Measurements from ENCODE around the gene GRPEL1.

The GRPEL1 gene

DNA sequence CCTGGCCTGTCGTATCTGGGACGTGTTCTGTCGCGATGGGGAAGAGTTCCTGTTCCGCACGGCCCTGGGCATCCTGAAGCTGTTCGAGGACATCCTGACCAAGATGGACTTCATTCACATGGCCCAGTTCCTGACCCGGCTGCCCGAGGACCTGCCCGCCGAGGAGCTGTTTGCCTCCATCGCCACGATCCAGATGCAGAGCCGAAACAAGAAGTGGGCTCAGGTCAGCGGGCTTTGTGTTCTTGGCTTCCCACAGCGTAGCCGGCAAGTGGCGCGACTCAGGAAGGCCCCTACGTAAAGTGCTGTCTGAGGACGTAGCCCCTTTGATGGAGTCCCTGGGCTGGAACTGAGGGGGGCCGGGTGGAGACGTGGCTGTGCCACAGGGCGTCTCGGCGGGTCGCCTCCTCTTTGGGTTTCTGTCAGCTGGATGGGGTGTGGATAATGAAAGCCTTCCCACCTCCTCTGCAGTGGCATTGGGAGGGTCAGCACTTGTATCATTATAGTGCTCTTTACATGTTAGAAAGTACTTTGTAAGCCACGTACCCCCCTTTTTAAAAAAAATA lies 42.7 kb downstream of the GRPEL1 start:
- in situ Hi-C loops (cut with MboI; ENCODE audit: low sequenced_read_pairs) = no loop called here

DNA sequence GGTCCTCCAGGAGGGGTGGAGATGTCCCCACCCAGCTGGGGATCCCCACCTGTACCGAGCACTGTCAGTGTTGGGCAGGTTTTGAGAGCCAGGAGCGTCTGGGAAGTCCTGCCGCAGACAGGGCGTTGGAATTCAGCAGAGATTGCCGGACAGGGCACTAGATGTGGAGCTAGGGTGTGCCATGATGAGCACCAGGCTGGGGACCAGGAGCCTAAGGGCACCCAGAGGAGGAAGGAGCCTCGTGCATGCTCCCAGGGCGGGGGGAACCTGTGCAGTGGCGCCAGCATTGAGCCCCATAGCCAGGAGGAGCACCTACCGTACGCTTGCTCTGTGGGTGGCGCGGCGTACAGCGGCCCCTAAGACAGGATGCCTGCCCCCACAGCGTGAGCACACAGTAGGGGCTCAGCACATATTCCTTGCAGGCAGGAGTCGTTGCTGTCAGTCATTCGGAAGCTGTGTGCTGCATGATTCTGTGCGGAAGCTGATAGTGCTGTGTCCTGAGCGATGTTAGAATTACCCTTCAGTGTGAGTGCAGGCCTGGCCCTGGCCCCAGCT lies 43.5 kb downstream of the GRPEL1 start:
- in situ Hi-C loops (cut with MboI; ENCODE audit: low sequenced_read_pairs) = no loop called here

DNA sequence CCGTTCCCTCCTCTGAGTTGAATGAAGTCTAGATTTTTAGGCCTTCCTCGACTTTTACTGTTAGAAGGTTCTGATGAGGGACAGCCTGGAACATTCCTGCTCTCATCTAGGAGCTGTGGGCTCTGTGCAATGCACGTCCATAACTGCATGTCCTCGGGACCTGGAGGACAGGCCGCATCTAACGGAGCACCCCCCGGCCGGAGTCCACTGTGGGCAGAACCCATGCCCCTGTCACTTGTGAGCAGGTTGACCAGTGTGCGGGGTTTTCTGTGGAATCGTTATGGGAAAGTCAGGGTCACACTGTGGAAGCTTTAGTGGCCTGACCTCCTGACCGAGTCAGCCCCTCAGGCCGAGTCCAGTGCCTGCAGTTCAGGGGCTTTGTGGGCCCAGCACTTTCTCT lies 44.0 kb downstream of the GRPEL1 start:
- in situ Hi-C loops (cut with MboI; ENCODE audit: low sequenced_read_pairs) = no loop called here

DNA sequence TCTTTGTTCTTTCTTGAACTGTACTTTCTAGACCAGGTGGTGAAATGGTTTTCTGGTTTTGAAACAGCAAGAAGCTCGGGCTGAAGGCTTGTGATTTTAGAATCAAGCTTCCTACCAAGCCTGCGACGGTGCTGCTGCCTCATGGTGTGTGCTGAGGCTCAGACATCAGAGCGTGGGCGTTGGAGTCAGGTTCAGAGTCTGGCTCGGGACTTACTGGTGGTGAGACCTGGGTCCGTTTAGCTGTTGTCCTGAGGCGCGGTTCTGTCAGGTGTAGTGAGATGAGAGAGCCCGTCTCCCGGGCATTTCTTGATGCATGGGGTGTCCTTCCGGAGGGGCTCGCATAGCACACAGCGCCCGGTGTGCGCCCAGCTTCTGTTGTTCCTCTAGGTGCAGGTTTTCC lies 44.4 kb downstream of the GRPEL1 start:
- in situ Hi-C loops (cut with MboI; ENCODE audit: low sequenced_read_pairs) = no loop called here

GRCh38 chr4:7021930-7022664 lies 45.8 kb downstream of the GRPEL1 start:
- in situ Hi-C loops (cut with MboI; ENCODE audit: low sequenced_read_pairs) = no loop called here

DNA sequence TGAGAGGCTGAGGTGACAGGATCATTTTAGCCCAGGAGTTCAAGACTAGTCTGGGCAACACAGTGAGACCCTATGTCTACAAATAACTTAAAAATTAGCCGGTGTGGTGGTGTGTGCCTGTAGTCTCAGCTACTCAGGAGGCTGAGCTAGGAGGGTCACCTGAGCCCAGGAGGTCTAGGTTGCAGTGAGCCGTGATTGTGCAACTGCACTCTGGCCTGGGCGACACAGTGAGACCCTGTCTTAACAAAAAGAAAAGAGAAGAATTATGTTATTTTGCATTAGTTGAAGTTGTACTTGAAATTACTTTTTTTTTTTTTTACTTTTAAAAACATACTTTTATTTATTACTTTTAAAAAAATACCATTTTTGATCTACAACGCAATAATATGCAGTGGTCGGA lies 46.5 kb downstream of the GRPEL1 start:
- in situ Hi-C loops (cut with MboI; ENCODE audit: low sequenced_read_pairs) = no loop called here

DNA sequence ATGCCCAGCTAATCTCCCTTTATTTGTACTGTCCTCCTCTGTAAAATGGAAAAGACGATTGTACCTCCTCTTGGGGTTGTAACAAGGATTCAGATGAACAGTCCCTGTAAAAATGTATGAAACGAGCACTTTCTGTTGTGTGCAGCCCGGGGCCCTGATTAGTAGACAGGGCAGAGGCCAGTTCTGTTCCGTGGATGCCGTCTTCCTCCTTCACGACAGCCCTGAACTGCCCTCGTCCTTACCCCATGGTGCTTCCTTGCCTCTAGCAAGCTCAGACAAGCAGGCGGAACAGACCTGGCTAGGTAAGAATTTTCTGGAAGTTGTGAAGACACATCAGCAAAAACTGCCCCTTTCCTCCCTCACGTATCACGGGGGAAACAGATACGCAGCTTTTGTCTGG lies 47.0 kb downstream of the GRPEL1 start:
- in situ Hi-C loops (cut with MboI; ENCODE audit: low sequenced_read_pairs) = no loop called here

DNA sequence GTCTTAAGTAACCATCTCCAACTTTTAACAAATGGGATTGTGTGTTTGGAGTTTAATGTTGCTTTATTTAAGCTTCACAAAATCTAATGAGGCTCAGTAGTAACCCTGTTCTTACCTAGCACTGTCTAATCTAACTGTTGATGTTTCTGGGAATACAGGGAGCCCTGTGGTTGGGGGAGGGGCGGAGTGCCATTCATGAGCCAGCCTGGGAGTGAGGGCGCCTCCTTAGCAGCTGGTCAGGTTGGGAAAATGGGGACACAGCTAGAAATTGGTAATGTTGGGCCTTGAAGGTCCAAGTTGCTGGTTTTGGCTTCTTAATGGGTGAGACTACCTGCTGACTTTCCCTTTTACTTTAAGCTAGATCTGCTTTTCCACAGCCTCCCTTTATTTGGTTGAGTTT lies 47.6 kb downstream of the GRPEL1 start:
- in situ Hi-C loops (cut with MboI; ENCODE audit: low sequenced_read_pairs) = no loop called here

- in situ Hi-C loops (cut with MboI; ENCODE audit: low sequenced_read_pairs) = no loop called here
These were observed 48.5 kb downstream of the GRPEL1 start for GRCh38 chr4:7019367-7019766.

DNA sequence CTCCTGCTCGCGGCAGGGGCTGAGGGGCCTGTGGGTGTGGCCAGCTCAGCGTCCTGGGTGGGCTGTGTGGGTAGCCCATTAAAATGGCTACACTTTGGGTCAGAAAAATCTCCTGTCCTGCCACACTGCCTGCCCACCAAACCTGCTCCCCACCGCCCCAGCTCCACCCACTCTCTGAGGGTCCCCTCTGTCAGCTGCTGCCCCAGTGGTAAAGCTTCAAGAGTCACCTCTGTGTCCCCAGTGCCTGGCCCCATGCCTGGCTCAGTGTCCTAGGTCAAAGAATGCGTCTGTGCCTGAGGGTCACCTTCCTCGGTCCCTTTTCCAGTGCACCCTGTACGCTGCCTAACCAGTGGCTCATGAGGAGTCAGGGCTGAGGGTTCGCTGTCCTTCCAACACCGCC lies 49.6 kb downstream of the GRPEL1 start:
- in situ Hi-C loops (cut with MboI; ENCODE audit: low sequenced_read_pairs) = no loop called here

DNA sequence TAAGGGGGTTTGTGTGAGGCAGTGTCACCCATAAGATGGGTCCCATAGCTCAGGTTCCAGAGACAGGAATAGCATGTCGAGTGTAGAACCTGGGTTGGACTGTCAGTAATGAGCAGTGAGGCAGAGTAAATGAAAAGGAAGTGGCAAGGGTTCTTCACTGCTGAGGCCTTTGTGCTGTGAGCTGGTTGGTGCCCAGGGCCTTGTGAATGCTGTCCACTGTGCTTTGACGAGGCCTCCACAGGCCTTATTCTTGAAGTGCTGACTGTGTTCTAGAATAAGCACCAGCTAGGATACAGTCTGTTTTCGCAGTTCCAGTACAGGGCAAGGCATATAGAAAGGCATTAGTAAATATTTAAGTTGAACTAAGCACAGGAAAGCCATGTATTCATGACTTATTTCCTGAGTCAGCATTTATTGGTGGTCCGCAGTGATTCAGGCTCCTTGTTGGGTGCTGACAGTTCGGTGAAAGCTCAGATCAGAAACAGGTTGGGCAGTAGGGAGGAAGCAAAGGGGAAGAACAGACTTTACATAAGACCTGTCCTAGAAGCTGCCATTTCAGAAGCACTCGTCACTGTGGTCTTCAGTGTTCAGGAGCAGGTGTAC lies 50.3 kb downstream of the GRPEL1 start:
- in situ Hi-C loops (cut with MboI; ENCODE audit: low sequenced_read_pairs) = no loop called here

DNA sequence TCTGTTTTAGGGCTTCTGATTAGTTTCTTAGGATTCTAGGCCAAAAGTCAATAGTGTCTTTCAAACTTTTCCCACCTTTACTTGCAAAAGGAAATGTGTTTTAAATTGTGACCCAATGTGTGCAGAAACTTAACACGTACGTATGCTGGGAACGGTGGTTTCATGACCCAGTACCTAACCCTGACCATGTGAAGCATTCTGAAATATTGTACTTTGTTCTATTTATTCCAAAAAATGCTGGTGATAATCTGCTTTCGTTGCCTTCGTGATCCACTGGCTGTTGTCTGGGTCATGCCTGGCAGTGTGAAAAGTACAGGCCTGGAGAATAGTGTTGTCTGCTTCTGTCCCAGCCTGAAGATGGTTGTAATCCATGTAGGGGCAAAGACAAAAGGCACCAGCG lies 51.4 kb downstream of the GRPEL1 start:
- in situ Hi-C loops (cut with MboI; ENCODE audit: low sequenced_read_pairs) = no loop called here

DNA sequence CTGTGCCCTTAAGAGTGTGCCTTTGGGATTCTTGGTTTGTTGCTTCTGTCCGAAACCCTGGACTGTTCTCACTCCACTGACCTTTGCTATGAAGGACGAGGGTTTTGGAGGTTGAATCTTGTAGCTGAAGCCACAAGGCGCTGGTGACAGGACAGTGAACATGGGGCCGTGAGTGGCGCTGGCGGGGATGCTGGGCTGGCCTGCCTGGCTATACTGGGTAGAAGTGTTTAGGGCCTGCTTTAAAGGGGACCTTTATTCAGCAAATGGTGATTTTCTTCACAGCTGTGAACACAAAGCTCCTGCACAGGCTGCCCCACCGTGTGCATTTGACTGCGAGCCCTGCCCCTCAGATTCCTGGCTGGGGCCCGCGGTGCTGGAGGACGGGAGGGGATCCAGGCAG lies 51.8 kb downstream of the GRPEL1 start:
- in situ Hi-C loops (cut with MboI; ENCODE audit: low sequenced_read_pairs) = no loop called here

GRCh38 chr4:7015383-7016035 lies 52.4 kb downstream of the GRPEL1 start:
- in situ Hi-C loops (cut with MboI; ENCODE audit: low sequenced_read_pairs) = no loop called here

DNA sequence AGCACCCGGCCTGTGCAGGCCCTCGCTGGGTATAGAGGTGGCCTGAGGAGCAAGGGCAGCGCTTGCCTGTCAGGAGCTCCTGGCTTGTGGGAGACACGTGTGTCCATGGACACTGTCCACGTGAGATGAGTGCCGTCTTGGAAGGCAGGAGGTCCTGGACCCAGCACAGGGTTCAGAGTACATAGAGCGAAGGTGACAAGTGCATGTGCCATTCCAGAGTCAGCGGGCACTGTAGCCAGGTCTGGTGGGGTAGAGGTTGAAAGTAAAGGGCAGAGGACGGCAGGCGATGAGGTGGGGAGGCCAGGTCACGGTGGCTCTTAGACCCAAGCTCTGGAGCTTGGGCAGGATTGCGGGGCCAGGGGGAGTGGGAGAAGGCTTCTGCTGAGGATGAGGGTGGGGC lies 53.0 kb downstream of the GRPEL1 start:
- in situ Hi-C loops (cut with MboI; ENCODE audit: low sequenced_read_pairs) = no loop called here

- in situ Hi-C loops (cut with MboI; ENCODE audit: low sequenced_read_pairs) = no loop called here
These were observed 54.7 kb downstream of the GRPEL1 start for GRCh38 chr4:7013175-7013574.

- in situ Hi-C loops (cut with MboI; ENCODE audit: low sequenced_read_pairs) = no loop called here
These were observed 58.3 kb downstream of the GRPEL1 start for GRCh38 chr4:7009564-7009963.
